ENCODE data around the gene NUTF2. TPM values are rescaled to one million over a fixed set of nuclear protein-coding genes. Genes with fewer than 3 reads are reported as not detected.

Gene NUTF2
- total and polyA plus RNA-seq, 10 of the 15 experiments (the other 5 are each of a cell fraction or from before 2014, with no cell fraction given): 116 to 342 (median 202) TPM

DNA sequence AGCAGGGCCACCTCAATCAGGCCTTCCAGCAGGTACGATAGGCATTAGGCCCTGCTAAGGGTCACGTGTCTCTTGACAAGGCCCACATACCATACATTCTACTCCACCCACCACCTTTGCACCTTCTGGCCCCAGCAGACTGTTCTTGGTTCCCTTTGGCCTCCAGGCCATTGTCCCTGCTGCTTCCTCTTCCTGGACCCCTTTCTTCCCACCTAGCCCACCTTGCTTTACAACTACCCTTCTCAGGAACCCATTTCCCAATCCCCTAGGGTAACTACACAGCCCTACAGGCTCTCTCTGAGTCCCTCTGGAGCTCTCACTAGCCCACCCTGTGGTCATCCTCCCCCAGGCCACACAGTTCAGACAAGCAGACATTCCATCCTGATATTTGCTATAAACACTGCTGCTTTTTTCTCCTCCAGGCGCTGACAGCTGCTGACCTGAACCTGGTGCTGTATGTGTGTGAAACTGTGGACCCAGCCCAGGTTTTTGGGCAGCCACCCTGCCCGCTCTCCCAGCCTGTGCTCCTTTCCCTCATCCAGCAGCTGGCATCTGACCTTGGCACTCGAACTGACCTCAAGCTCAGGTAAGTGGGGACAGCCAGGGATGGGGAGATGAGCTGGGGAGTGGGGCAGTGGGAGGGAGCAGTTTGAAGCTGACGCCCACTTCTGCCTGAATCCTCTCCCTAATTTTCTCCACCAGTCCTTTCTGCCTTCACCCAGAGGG is 36.6 kb downstream of the NUTF2 start (continued):
- TF ChIP-seq, protein P1, sequence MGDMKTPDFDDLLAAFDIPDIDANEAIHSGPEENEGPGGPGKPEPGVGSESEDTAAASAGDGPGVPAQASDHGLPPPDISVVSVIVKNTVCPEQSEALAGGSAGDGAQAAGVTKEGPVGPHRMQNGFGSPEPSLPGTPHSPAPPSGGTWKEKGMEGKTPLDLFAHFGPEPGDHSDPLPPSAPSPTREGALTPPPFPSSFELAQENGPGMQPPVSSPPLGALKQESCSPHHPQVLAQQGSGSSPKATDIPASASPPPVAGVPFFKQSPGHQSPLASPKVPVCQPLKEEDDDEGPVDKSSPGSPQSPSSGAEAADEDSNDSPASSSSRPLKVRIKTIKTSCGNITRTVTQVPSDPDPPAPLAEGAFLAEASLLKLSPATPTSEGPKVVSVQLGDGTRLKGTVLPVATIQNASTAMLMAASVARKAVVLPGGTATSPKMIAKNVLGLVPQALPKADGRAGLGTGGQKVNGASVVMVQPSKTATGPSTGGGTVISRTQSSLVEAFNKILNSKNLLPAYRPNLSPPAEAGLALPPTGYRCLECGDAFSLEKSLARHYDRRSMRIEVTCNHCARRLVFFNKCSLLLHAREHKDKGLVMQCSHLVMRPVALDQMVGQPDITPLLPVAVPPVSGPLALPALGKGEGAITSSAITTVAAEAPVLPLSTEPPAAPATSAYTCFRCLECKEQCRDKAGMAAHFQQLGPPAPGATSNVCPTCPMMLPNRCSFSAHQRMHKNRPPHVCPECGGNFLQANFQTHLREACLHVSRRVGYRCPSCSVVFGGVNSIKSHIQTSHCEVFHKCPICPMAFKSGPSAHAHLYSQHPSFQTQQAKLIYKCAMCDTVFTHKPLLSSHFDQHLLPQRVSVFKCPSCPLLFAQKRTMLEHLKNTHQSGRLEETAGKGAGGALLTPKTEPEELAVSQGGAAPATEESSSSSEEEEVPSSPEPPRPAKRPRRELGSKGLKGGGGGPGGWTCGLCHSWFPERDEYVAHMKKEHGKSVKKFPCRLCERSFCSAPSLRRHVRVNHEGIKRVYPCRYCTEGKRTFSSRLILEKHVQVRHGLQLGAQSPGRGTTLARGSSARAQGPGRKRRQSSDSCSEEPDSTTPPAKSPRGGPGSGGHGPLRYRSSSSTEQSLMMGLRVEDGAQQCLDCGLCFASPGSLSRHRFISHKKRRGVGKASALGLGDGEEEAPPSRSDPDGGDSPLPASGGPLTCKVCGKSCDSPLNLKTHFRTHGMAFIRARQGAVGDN (IDR thresholded peaks at IDR 0.05): no peak
- TF ChIP-seq FOS (IDR thresholded peaks at IDR 0.05; ENCODE audit: borderline replicate concordance, extremely low read depth, insufficient read length) (no peak), BHLHE40 (IDR thresholded peaks at IDR 0.05; ENCODE audit: borderline replicate concordance in 1 of 2, low read depth in 2 of 2, low read length in 1 of 2) (no peak), ZNF207 (IDR thresholded peaks at IDR 0.05; ENCODE audit: borderline replicate concordance) (no peak)
- TF ChIP-seq, protein P2, sequence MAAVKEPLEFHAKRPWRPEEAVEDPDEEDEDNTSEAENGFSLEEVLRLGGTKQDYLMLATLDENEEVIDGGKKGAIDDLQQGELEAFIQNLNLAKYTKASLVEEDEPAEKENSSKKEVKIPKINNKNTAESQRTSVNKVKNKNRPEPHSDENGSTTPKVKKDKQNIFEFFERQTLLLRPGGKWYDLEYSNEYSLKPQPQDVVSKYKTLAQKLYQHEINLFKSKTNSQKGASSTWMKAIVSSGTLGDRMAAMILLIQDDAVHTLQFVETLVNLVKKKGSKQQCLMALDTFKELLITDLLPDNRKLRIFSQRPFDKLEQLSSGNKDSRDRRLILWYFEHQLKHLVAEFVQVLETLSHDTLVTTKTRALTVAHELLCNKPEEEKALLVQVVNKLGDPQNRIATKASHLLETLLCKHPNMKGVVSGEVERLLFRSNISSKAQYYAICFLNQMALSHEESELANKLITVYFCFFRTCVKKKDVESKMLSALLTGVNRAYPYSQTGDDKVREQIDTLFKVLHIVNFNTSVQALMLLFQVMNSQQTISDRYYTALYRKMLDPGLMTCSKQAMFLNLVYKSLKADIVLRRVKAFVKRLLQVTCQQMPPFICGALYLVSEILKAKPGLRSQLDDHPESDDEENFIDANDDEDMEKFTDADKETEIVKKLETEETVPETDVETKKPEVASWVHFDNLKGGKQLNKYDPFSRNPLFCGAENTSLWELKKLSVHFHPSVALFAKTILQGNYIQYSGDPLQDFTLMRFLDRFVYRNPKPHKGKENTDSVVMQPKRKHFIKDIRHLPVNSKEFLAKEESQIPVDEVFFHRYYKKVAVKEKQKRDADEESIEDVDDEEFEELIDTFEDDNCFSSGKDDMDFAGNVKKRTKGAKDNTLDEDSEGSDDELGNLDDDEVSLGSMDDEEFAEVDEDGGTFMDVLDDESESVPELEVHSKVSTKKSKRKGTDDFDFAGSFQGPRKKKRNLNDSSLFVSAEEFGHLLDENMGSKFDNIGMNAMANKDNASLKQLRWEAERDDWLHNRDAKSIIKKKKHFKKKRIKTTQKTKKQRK (IDR thresholded peaks at IDR 0.05; ENCODE audit: low read depth, low read length): no peak

Data from GM12878 (cell line).